ENCODE measurements around the gene DNAH2. TPM values are rescaled to one million over a fixed set of nuclear protein-coding genes. Genes with fewer than 3 reads are reported as not detected.

The DNAH2 gene
- total and polyA plus RNA-seq, 2 of the 13 experiments (the other 11 are each of a cell fraction or from before 2014, with no cell fraction given), result not detected

- TF ChIP-seq SNAPC4 (CRISPR knock-in tag; IDR thresholded peaks at IDR 0.05), result no peak; the same call in 1 of the 2 replicates
- no peak for TF ChIP-seq TAF1 (CRISPR knock-in tag; IDR thresholded peaks at IDR 0.05)
- peak; percentile 51 for TF ChIP-seq ZC3H13 (CRISPR knock-in tag; IDR thresholded peaks at IDR 0.05)
- TF ChIP-seq EED (CRISPR knock-in tag; IDR thresholded peaks at IDR 0.05), result 0 out of 2 replicates have a peak, but pooled peaks have one; percentile 82
- no peak for TF ChIP-seq YEATS4 (CRISPR knock-in tag; IDR thresholded peaks at IDR 0.05; ENCODE audit: borderline replicate concordance)
- no peak; the same call in 1 of the 2 replicates for TF ChIP-seq ZNF773 (CRISPR knock-in tag; IDR thresholded peaks at IDR 0.05; ENCODE audit: borderline replicate concordance)
- TF ChIP-seq NAIF1 (CRISPR knock-in tag; IDR thresholded peaks at IDR 0.05; ENCODE audit: borderline replicate concordance), result no peak; the same call in 1 of the 2 replicates
- no peak for TF ChIP-seq MYNN (CRISPR knock-in tag; IDR thresholded peaks at IDR 0.05; ENCODE audit: low read depth)
- TF ChIP-seq MYPOP (CRISPR knock-in tag; IDR thresholded peaks at IDR 0.05), result no peak
- no peak for TF ChIP-seq EZH2 (conservative IDR thresholded peaks at IDR 0.05; ENCODE audit: low read depth, low read length)
- TF ChIP-seq CAMTA2 (CRISPR knock-in tag; IDR thresholded peaks at IDR 0.05; ENCODE audit: borderline replicate concordance), result no peak
- TF ChIP-seq KLF11 (CRISPR knock-in tag; IDR thresholded peaks at IDR 0.05), result no peak
- TF ChIP-seq TRAFD1 (CRISPR knock-in tag; IDR thresholded peaks at IDR 0.05; ENCODE audit: borderline replicate concordance), result no peak
- TF ChIP-seq ZBTB7A (CRISPR knock-in tag; IDR thresholded peaks at IDR 0.05), result peak; percentile 90
- no peak for TF ChIP-seq HNRNPH1 (optimal IDR thresholded peaks at IDR 0.05; ENCODE audit: low read depth, low read length)
- TF ChIP-seq ZNF350 (CRISPR knock-in tag; IDR thresholded peaks at IDR 0.05; ENCODE audit: borderline replicate concordance, low read depth), result peak; percentile 62; the same call in 1 of the 2 replicates
- peak; percentile 20; the same call in 1 of the 2 replicates for TF ChIP-seq ZNF230 (CRISPR knock-in tag; IDR thresholded peaks at IDR 0.05)
- 0 out of 2 replicates have a peak, but pooled peaks have one; percentile 6 for TF ChIP-seq HOMEZ (CRISPR knock-in tag; IDR thresholded peaks at IDR 0.05; ENCODE audit: low read depth)
- TF ChIP-seq FOXA3 (CRISPR knock-in tag; IDR thresholded peaks at IDR 0.05), result peak; percentile 10; the same call in 1 of the 2 replicates
Measured at GRCh38 chr17:7834957-7835813, 117.6 kb downstream of the DNAH2 start (continued).
